Measurements from ENCODE around the gene CFAP57. TPM values are rescaled to one million over a fixed set of nuclear protein-coding genes. Genes with fewer than 3 reads are reported as not detected.
A peak's percentile ranks its signal among the peaks of the same experiment; 100 is the strongest.

CFAP57 gene
- total and polyA plus RNA-seq, 2 donors, result 0.16 to 0.42 TPM

DNA sequence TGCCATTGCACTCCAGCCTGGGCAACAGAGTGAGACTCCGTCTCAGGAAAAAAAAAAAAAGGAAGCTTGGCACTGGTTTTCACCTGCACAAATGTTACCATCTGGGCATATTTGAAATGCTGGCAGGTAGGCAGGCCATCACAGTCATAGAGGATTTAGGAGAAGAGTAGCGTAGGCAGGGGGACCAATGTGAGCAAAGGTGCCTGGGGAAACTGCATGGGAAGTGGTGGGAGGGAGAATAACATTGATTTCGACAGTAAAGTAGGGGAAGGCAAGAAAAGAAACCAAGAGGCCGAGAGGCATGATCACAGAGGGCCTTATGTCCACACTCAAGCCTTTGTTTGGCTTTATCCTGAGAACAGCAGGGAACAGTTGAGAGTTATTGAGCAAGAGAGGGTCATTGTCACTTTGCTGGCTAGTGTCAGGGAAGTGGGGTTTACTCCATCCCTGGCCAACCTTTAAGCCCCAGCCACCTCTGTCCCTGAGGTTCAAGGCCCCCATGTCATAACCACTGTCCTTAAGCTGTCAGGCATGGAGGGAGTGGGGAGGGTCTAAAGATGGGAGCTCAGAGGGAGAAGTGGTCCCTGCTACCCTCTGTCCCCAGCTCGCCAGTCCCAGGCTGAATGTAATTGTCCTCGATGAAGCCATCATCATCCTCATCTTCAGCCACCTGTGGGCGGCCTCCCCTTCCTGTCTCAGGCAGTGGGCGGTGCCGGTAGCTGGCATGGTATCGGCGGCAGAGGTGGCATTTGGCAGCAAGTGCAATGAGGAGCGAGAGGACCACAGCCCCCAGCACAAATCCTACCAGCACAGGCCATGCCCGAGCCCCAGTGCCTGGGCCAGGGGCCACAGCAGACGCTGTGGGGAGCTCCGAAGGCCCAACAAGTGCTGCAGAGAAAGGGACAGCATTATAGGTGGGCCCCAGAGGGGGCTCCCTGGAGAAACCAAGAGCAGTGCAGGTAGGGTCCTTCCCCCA is 110.4 kb downstream of the CFAP57 start:
- H3K27me3 ChIP-seq (ENCODE audit: control insufficient read depth in 2 of 2, insufficient read depth in 1 of 2, low read length in 1 of 2), result no peaks in the 10 kb centered on the region
- no peaks in the 10 kb centered on the region for H3K36me3 ChIP-seq (ENCODE audit: control insufficient read depth in 2 of 2, insufficient read depth in 2 of 2, low read length in 1 of 2)
- no peaks in the 10 kb centered on the region for H3K9me3 ChIP-seq (ENCODE audit: control insufficient read depth in 2 of 2, insufficient read depth in 1 of 2, low read length in 1 of 2)
- WGBS, result 96% methylated on average over 15 of the region's 15 CpGs
- H3K4me3 ChIP-seq (ENCODE audit: low read length in 2 of 2), result no peak overlapping the region
- no peak overlapping the region for H3K27ac ChIP-seq (ENCODE audit: low read depth in 1 of 2, low read length in 1 of 2)
- DNase-seq (ENCODE audit: low read depth in 6 of 9, low spot score in 9 of 9), result no peak
- peaks cover 0 to 26% of the 10 kb centered on the region in 2 donors for H3K4me1 ChIP-seq (ENCODE audit: control insufficient read depth in 2 of 2, insufficient read depth in 2 of 2, low read length in 2 of 2)

DNA sequence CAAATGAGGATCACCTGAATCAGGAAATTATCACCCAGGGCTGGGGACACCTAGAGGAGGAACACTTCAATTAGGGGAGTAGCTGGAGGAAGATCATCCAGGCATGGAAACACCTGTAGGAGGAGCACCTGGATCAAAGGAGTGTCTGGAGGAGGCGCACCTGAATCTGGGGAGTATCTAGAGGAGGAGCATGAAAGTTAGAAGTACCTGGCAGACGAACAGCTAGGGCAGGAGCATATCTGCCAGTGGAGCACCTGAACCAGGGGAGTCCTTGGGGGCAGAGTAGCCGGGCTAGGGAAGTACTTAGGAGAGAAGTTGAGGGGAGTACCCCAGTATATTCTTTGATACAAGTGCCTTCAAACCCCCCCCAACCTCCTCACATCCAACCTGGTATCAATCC is 111.9 kb downstream of the CFAP57 start:
- Histone ChIP-seq H3K27me3 (ENCODE audit: control insufficient read depth in 2 of 2, insufficient read depth in 1 of 2, low read length in 1 of 2) (no peaks in the 10 kb centered on the region), H3K4me3 (ENCODE audit: low read length in 2 of 2) (no peak overlapping the region), H3K9me3 (ENCODE audit: control insufficient read depth in 2 of 2, insufficient read depth in 1 of 2, low read length in 1 of 2) (no peaks in the 10 kb centered on the region), H3K36me3 (ENCODE audit: control insufficient read depth in 2 of 2, insufficient read depth in 2 of 2, low read length in 1 of 2) (no peaks in the 10 kb centered on the region), H3K27ac (ENCODE audit: low read depth in 1 of 2, low read length in 1 of 2) (no peak overlapping the region), H3K4me1 (ENCODE audit: control insufficient read depth in 2 of 2, insufficient read depth in 2 of 2, low read length in 2 of 2) (peaks cover 0 to 26% of the 10 kb centered on the region in 2 donors)
- 95% methylated on average over 3 of the region's 3 CpGs for WGBS
- DNase-seq (ENCODE audit: low read depth in 6 of 9, low spot score in 9 of 9), result no peak

DNA sequence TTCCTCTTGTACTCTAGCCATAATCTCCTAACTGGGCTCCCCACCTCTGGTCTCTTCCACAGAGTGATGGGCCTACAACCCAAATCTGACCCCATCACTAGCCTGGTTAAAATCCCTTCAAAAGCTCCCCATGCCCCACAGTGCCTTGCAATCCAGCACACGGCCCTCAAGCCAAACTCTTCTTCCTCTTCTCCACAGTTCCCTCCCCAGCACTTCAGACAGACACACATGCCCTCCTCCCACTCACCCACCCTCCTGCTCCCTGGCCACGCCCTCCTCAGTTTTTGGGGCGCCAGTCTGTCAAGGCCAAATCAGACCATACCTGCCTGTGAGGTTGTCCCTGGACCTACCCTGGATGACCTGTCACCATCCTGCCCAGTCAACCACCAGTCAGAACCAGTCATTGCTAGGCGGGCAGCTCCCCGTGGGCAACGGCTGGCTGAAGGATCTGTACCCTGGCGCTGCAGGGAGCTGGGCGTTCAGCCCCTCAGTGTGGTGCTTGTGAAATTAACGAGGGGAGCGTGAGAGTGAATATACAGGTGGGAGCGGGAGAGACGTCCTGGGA is 112.5 kb downstream of the CFAP57 start:
- 93% methylated on average over 12 of the region's 12 CpGs for WGBS
- Histone ChIP-seq H3K4me1 (ENCODE audit: control insufficient read depth in 2 of 2, insufficient read depth in 2 of 2, low read length in 2 of 2) (peaks cover 0 to 26% of the 10 kb centered on the region in 2 donors), H3K27ac (ENCODE audit: low read depth in 1 of 2, low read length in 1 of 2) (peak overlapping the region in 1 of 2 donors; percentile 10), H3K36me3 (ENCODE audit: control insufficient read depth in 2 of 2, insufficient read depth in 2 of 2, low read length in 1 of 2) (no peaks in the 10 kb centered on the region), H3K4me3 (ENCODE audit: low read length in 2 of 2) (no peak overlapping the region), H3K27me3 (ENCODE audit: control insufficient read depth in 2 of 2, insufficient read depth in 1 of 2, low read length in 1 of 2) (no peaks in the 10 kb centered on the region), H3K9me3 (ENCODE audit: control insufficient read depth in 2 of 2, insufficient read depth in 1 of 2, low read length in 1 of 2) (no peaks in the 10 kb centered on the region)
- no peak for DNase-seq (ENCODE audit: low read depth in 6 of 9, low spot score in 9 of 9)

DNA sequence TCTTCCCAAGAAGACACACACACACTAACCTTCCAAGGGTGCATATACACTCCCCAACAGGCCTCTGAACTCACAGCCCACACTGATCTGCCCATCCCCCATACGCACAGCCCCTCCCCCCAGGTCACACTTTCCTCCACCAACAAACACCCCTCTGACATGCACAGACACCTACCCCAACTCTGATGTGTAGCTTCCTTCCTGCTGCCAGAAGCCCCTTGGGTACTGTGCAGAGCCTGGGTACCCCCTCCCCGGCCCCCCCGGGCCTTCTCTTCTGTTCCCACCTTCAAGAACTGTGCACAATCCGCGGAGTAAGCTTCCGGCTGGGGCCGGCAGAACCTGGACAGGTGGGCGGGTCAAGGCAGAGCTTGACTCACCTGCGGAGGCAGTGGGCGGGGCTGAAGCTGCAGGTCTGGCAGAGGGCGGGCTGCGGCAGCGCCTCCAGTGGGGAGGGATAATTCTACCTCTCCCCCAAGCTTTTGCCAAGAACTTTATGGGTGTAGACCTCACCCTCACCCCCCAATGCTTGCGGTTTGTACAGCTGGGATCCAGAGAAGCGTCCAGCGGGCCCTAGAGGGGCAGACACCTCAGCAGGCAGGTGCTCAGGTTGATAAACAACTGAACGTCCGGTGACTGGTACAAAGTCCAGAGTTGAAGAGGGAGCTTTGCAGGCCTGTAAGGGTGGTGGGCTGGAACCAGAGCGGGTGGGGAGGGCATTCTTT is 113.3 kb downstream of the CFAP57 start, which contains the start of gene C1orf210:
Gene C1orf210, minus strand, starts transcription at position 313 of the 722 bp plus-strand sequence. CDS start 2,311 bp downstream, outside the sequence.
- 80% methylated on average over 19 of the region's 19 CpGs for WGBS
- Histone ChIP-seq H3K36me3 (ENCODE audit: control insufficient read depth in 2 of 2, insufficient read depth in 2 of 2, low read length in 1 of 2) (no peaks in the 10 kb centered on the region), H3K9me3 (ENCODE audit: control insufficient read depth in 2 of 2, insufficient read depth in 1 of 2, low read length in 1 of 2) (no peaks in the 10 kb centered on the region), H3K4me1 (ENCODE audit: control insufficient read depth in 2 of 2, insufficient read depth in 2 of 2, low read length in 2 of 2) (peaks cover 0 to 26% of the 10 kb centered on the region in 2 donors), H3K27me3 (ENCODE audit: control insufficient read depth in 2 of 2, insufficient read depth in 1 of 2, low read length in 1 of 2) (no peaks in the 10 kb centered on the region), H3K4me3 (ENCODE audit: low read length in 2 of 2) (peak within 1 kb of the TSS in 1 of 2 donors; percentile 5), H3K27ac (ENCODE audit: low read depth in 1 of 2, low read length in 1 of 2) (peak within 1 kb of the TSS in 1 of 2 donors; percentile 10)
- peak in 3 of 9 donors; percentile 25 to 59 (median 51) for DNase-seq (ENCODE audit: low read depth in 6 of 9, low spot score in 9 of 9)

DNA sequence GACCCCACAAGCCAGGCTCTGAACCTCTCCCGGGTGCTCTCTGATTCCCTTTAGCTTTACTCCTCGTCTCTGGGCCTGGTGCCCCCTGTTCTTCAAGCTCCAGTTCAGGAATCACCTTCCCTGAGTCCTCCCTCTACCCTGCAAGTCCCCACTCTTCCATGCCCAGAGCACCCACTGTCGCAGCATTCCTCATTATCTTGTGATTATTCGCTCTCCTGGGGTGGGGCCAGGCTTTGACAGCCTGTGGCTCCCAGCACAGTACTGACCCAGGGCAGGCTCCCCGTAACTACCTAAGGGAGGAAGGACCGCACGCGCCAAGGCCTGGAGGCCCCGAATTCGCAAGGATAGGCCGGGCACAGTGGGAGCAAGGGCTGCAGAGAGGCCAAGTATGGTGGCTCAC is 114.0 kb downstream of the CFAP57 start:
- WGBS, result 97% methylated on average over 11 of the region's 11 CpGs
- Histone ChIP-seq H3K27ac (ENCODE audit: low read depth in 1 of 2, low read length in 1 of 2) (no peak overlapping the region), H3K4me3 (ENCODE audit: low read length in 2 of 2) (no peak overlapping the region), H3K9me3 (ENCODE audit: control insufficient read depth in 2 of 2, insufficient read depth in 1 of 2, low read length in 1 of 2) (no peaks in the 10 kb centered on the region), H3K27me3 (ENCODE audit: control insufficient read depth in 2 of 2, insufficient read depth in 1 of 2, low read length in 1 of 2) (no peaks in the 10 kb centered on the region), H3K4me1 (ENCODE audit: control insufficient read depth in 2 of 2, insufficient read depth in 2 of 2, low read length in 2 of 2) (peaks cover 0 to 26% of the 10 kb centered on the region in 2 donors), H3K36me3 (ENCODE audit: control insufficient read depth in 2 of 2, insufficient read depth in 2 of 2, low read length in 1 of 2) (no peaks in the 10 kb centered on the region)
- DNase-seq (ENCODE audit: low read depth in 6 of 9, low spot score in 9 of 9), result no peak

DNA sequence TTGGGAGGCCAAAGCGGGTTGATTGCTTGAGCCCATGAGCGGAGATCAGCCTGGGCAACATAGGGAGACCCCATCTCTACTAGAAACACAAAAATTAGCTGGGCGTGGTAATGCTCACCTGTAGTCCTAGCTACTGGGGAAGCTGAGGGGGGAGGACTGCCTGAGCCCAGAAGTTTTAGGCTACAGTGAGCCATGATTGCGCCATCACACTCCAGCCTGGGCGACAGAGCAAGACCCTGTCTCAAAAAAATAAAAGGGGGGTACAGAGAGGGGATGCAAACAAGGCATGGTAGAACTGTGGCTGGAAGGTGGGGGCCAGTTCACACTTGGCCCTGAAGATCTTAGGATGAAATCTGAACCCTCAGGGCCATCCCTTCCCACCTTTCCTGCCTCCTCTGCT is 114.4 kb downstream of the CFAP57 start:
- WGBS, result 98% methylated on average over 5 of the region's 5 CpGs
- H3K36me3 ChIP-seq (ENCODE audit: control insufficient read depth in 2 of 2, insufficient read depth in 2 of 2, low read length in 1 of 2), result no peaks in the 10 kb centered on the region
- peaks cover 0 to 26% of the 10 kb centered on the region in 2 donors for H3K4me1 ChIP-seq (ENCODE audit: control insufficient read depth in 2 of 2, insufficient read depth in 2 of 2, low read length in 2 of 2)
- no peak overlapping the region for H3K27ac ChIP-seq (ENCODE audit: low read depth in 1 of 2, low read length in 1 of 2)
- no peak for DNase-seq (ENCODE audit: low read depth in 6 of 9, low spot score in 9 of 9)
- no peak overlapping the region for H3K4me3 ChIP-seq (ENCODE audit: low read length in 2 of 2)
- no peaks in the 10 kb centered on the region for H3K27me3 ChIP-seq (ENCODE audit: control insufficient read depth in 2 of 2, insufficient read depth in 1 of 2, low read length in 1 of 2)
- no peaks in the 10 kb centered on the region for H3K9me3 ChIP-seq (ENCODE audit: control insufficient read depth in 2 of 2, insufficient read depth in 1 of 2, low read length in 1 of 2)

- Histone ChIP-seq H3K4me1 (ENCODE audit: control insufficient read depth in 2 of 2, insufficient read depth in 2 of 2, low read length in 2 of 2) (peaks cover 0 to 26% of the 10 kb centered on the region in 2 donors), H3K36me3 (ENCODE audit: control insufficient read depth in 2 of 2, insufficient read depth in 2 of 2, low read length in 1 of 2) (no peaks in the 10 kb centered on the region), H3K27ac (ENCODE audit: low read depth in 1 of 2, low read length in 1 of 2) (no peak overlapping the region), H3K9me3 (ENCODE audit: control insufficient read depth in 2 of 2, insufficient read depth in 1 of 2, low read length in 1 of 2) (no peaks in the 10 kb centered on the region), H3K27me3 (ENCODE audit: control insufficient read depth in 2 of 2, insufficient read depth in 1 of 2, low read length in 1 of 2) (no peaks in the 10 kb centered on the region), H3K4me3 (ENCODE audit: low read length in 2 of 2) (no peak overlapping the region)
- WGBS, result 97% methylated on average over 9 of the region's 9 CpGs
- DNase-seq (ENCODE audit: low read depth in 6 of 9, low spot score in 9 of 9), result no peak
Observed at GRCh38 chr1:43288058-43288784, 116.1 kb downstream of the CFAP57 start.

- Histone ChIP-seq H3K4me3 (ENCODE audit: low read length in 2 of 2) (no peak overlapping the region), H3K4me1 (ENCODE audit: control insufficient read depth in 2 of 2, insufficient read depth in 2 of 2, low read length in 2 of 2) (peaks cover 0 to 22% of the 10 kb centered on the region in 2 donors), H3K9me3 (ENCODE audit: control insufficient read depth in 2 of 2, insufficient read depth in 1 of 2, low read length in 1 of 2) (no peaks in the 10 kb centered on the region), H3K36me3 (ENCODE audit: control insufficient read depth in 2 of 2, insufficient read depth in 2 of 2, low read length in 1 of 2) (no peaks in the 10 kb centered on the region), H3K27ac (ENCODE audit: low read depth in 1 of 2, low read length in 1 of 2) (no peak overlapping the region), H3K27me3 (ENCODE audit: control insufficient read depth in 2 of 2, insufficient read depth in 1 of 2, low read length in 1 of 2) (no peaks in the 10 kb centered on the region)
- WGBS, result 96% methylated on average over 12 of the region's 12 CpGs
- no peak for DNase-seq (ENCODE audit: low read depth in 6 of 9, low spot score in 9 of 9)
Observed at GRCh38 chr1:43288785-43289706, 116.9 kb downstream of the CFAP57 start.
